Mesodermal cell (in vitro differentiated cells): Measurements from ENCODE around the gene CLHC1.

Source experiments
- H3K27ac ChIP-seq: 2 replicates; pipeline ENCODE4 v1.7.0; 2013; ENCODE audit warnings: mild to moderate bottlenecking, low read depth, low read length, moderate library complexity; ENCODE audit not compliant: severe bottlenecking
- H3K36me3 ChIP-seq: 2 replicates; pipeline ENCODE4 v1.7.1; 2013; ENCODE audit warnings: mild to moderate bottlenecking, low read length, moderate library complexity; ENCODE audit not compliant: control insufficient read depth, insufficient read depth
- H3K4me1 ChIP-seq: one replicate; pipeline ENCODE4 v1.7.1; 2013; ENCODE audit warnings: mild to moderate bottlenecking, low read length; ENCODE audit not compliant: insufficient read depth, control insufficient read depth, poor library complexity, severe bottlenecking
- H3K4me3 ChIP-seq: 2 replicates; pipeline ENCODE4 v1.7.0; 2013; ENCODE audit warnings: low read length, control low read depth, mild to moderate bottlenecking; ENCODE audit not compliant: insufficient read depth, poor library complexity, severe bottlenecking; ENCODE audit errors: extremely low read depth
- H3K9me3 ChIP-seq: 2 replicates; pipeline ENCODE4 v1.7.1; 2013; ENCODE audit warnings: mild to moderate bottlenecking, low read length, moderate library complexity; ENCODE audit not compliant: control insufficient read depth
- WGBS, 2 experiments: methylation state at CpG; one replicate each; pipeline ENCODE4 v1.1.5; 2013; ENCODE audit warnings: missing lambda C conversion rate in 2 of 2; ENCODE audit not compliant: insufficient coverage in 2 of 2; 5-methylcytosine and 5-hydroxymethylcytosine counted together

CLHC1 gene

GRCh38 chr2:55168221-55169154, 63.6 kb downstream of the CLHC1 start:
- Histone ChIP-seq H3K36me3 (peaks cover 5% of the 10 kb centered on the region), H3K4me1 (peaks cover 40% of the 10 kb centered on the region), H3K27ac (no peak overlapping the region), H3K4me3 (no peak overlapping the region), H3K9me3 (no peaks in the 10 kb centered on the region)
- WGBS, 2 experiments = 38 to 62% methylated on average over 1 to 4 of the region's 6 CpGs

GRCh38 chr2:55165626-55166025, 66.5 kb downstream of the CLHC1 start:
- Histone ChIP-seq H3K9me3 (no peaks in the 10 kb centered on the region), H3K36me3 (no peaks in the 10 kb centered on the region), H3K4me1 (peaks cover 60% of the 10 kb centered on the region), H3K4me3 (no peak overlapping the region), H3K27ac (no peak overlapping the region)
- no CpG with 5 or more reads among the region's 1 CpG for WGBS, 2 experiments

GRCh38 chr2:55164534-55165480, 67.3 kb downstream of the CLHC1 start:
- 95 to 96% methylated on average over 6 of the region's 12 CpGs for WGBS, 2 experiments
- no peak overlapping the region for H3K27ac ChIP-seq
- no peak overlapping the region for H3K4me3 ChIP-seq
- peaks cover 60% of the 10 kb centered on the region for H3K4me1 ChIP-seq
- no peaks in the 10 kb centered on the region for H3K36me3 ChIP-seq
- no peaks in the 10 kb centered on the region for H3K9me3 ChIP-seq

GRCh38 chr2:55163941-55164390, 68.1 kb downstream of the CLHC1 start:
- H3K4me1 ChIP-seq = peaks cover 61% of the 10 kb centered on the region
- H3K27ac ChIP-seq = no peak overlapping the region
- H3K4me3 ChIP-seq = no peak overlapping the region

GRCh38 chr2:55163274-55163721, 68.8 kb downstream of the CLHC1 start:
- Histone ChIP-seq H3K36me3 (no peaks in the 10 kb centered on the region), H3K4me3 (no peak overlapping the region), H3K4me1 (peaks cover 56% of the 10 kb centered on the region), H3K9me3 (no peaks in the 10 kb centered on the region), H3K27ac (peak overlapping the region; percentile 24)
- 84 to 87% methylated on average over 8 of the region's 9 CpGs for WGBS, 2 experiments

More at GRCh38 chr2:55163941-55164390, 68.1 kb downstream of the CLHC1 start:
- 86 to 97% methylated on average over 5 of the region's 7 CpGs for WGBS, 2 experiments
- H3K9me3 ChIP-seq = no peaks in the 10 kb centered on the region
- H3K36me3 ChIP-seq = no peaks in the 10 kb centered on the region

GRCh38 chr2:55162284-55163006, 69.6 kb downstream of the CLHC1 start:
- no peaks in the 10 kb centered on the region for H3K36me3 ChIP-seq
- WGBS, 2 experiments = 78 to 84% methylated on average over 7 to 8 of the region's 11 CpGs
- peaks cover 57% of the 10 kb centered on the region for H3K4me1 ChIP-seq
- H3K27ac ChIP-seq = no peak overlapping the region
- no peak overlapping the region for H3K4me3 ChIP-seq
- H3K9me3 ChIP-seq = no peaks in the 10 kb centered on the region

- H3K4me3 ChIP-seq = no peak overlapping the region
- no peaks in the 10 kb centered on the region for H3K36me3 ChIP-seq
- H3K4me1 ChIP-seq = peaks cover 66% of the 10 kb centered on the region
- WGBS, 2 experiments = 77 to 89% methylated on average over 6 to 7 of the region's 10 CpGs
- H3K9me3 ChIP-seq = no peaks in the 10 kb centered on the region
- H3K27ac ChIP-seq = no peak overlapping the region
Measured at GRCh38 chr2:55161295-55162210, 70.5 kb downstream of the CLHC1 start.

GRCh38 chr2:55160422-55160821, 71.7 kb downstream of the CLHC1 start:
- WGBS, 2 experiments = 88 to 100% methylated on average over 1 to 2 of the region's 2 CpGs
- Histone ChIP-seq H3K4me3 (no peak overlapping the region), H3K4me1 (peaks cover 70% of the 10 kb centered on the region), H3K27ac (no peak overlapping the region), H3K36me3 (no peaks in the 10 kb centered on the region), H3K9me3 (no peaks in the 10 kb centered on the region)

- Histone ChIP-seq H3K4me1 (peaks cover 69% of the 10 kb centered on the region), H3K27ac (no peak overlapping the region), H3K9me3 (no peaks in the 10 kb centered on the region), H3K4me3 (no peak overlapping the region), H3K36me3 (no peaks in the 10 kb centered on the region)
- WGBS, 2 experiments = 94 to 100% methylated on average over 2 of the region's 2 CpGs
Measured at GRCh38 chr2:55159752-55160151, 72.3 kb downstream of the CLHC1 start.
